Inflammatory macrophage treated with lipopolysaccharide for 1 hour (primary cell): ENCODE data around the gene FGF11.
"Not testable (repeated sequence)": the region's sequence is repeated elsewhere in the genome, so short reads cannot be mapped to it uniquely, and the experiment has no call there.

Experiments
- DNase-seq, 2 donors: peaks; one replicate each; pipeline ENCODE4 v3.0.0-alpha.2; 2020 to 2022

The FGF11 gene

GRCh38 chr17:7464081-7464480, 24.8 kb downstream of the FGF11 start:
- DNase-seq = no peak

GRCh38 chr17:7465597-7466275, 26.4 kb downstream of the FGF11 start:
- DNase-seq = no peak

DNA sequence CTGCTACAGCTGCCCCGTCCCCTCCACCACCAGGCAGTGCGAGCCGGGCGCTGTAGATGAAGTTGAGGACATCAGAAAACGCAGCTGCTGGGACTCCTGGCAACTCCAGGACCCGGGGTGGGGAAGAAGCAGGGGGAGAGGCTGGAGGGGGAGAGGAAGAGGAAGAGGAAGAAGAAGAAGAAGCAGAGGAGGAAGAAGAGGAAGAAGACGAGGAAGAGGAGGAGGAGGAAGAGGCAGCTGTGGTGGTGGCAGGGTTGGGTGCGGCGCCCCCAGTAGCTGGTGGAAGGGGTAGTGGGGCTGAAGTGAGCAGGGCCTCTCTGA, 27.0 kb downstream of the FGF11 start:
- DNase-seq = no peak

GRCh38 chr17:7466639-7467341, 27.5 kb downstream of the FGF11 start:
- DNase-seq = peak; percentile 35 to 55

DNA sequence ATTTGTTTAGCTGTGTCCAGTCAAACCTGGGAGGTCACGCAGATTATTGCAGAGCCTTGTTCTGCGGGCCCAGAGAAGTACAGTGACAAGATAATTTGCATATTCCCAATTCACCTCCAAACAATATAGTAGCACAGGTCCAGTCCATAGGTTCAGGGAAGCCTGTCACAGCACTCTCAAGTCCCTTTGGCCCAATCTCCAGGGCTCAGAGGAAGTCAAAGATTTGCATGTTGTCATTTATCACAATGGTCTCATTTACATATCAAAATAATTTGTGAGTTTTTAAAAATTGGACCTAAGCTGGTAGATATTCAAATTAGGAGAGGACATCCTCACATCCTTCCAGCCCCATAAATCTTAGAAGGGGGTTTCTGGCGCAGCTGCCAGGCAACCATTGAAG, 28.2 kb downstream of the FGF11 start:
- DNase-seq = no peak

DNA sequence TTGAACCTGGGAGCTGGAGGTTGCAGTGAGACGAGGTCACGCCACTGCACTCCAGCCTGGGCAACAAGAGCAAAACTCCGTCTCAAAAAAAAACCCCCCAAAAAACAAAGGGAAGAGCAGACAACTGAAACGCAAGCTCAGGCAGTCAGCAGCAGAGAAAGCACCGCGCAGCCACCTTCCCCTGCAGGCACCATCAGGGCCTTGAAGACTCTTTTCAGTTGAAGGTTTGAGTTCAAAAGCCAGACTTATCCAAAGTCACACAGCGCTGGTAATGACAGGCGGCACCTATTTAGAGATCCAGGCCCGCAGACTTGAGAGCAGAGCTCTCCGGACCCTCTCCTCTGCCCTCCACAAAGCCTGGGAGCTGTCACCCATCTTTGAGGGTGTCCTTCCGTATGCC, 29.0 kb downstream of the FGF11 start:
- DNase-seq = no peak

DNA sequence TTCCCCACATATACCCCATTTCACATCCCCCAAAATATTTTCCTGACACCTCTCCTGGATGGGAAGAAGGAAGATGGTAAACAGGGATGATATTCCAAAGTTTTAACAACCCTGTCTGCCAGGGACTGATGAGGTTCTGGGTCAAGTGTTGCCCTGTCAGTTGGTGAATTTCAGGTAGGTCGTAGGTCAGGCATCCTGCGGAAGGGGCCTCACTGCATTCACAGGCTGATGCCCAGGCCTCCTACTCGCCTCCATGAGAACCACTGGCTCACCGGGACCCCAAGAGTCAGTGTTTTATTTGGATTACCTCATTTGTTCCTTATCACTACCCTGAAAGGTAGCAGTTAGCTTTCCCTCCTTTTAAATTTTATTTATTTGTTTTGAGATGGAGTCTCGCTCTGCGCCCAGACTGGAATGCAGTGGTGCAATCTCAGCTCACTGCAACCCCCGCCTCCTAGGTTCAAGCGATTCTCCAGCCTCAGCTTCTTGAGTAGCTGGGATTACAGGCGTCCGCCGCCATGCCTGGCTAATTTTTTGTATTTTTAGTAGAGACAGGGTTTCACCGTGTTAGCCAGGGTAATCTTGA, 29.6 kb downstream of the FGF11 start:
- DNase-seq = no peak

GRCh38 chr17:7469843-7470242, 30.5 kb downstream of the FGF11 start:
- not testable (repeated sequence) for DNase-seq

DNA sequence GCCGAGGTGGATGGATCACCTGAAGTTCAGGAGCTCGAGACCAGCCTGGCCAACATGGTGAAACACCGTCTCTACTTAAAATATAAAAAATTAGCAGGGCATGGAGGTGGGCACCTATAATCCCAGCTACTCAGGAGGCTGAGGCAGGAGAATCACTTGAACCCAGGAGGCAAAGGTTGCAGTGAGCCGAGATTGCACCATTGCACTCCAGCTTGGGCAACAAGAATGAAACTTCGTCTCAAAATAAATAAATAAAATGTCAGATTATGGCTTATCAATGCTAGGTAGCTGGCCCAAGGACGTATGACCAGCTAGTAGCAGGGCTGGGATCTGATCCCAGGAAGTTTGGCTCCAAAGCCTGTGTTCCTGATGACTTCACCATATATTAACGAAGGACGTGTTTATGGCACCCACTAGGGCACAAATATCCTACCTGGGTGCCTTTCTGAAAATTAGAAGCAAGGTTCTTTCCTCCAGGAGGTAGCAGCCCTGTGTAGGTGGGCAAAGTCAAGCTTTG, 31.2 kb downstream of the FGF11 start:
- DNase-seq = not testable (repeated sequence)

DNA sequence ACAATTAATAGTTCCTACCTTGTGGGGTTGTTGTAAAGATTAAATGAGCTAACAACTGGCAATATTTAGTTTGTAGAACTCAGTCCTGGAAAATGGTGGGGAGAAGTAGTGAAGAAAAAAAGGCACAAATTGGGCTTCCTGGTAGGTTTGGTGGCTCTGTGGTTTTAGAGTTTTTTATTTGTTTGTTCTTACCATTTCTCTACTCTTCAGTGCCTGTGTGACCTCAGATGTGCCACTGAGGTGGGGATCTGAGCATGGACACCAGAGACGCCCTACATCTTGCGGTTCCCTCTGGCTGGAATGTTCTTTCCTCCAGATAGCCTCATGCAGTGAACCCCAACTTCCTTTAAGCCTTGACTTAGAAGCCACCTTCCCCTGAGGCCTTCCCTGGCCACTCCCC, 32.4 kb downstream of the FGF11 start:
- DNase-seq = no peak

GRCh38 chr17:7474767-7475166, 35.5 kb downstream of the FGF11 start:
- not testable (repeated sequence) for DNase-seq

DNA sequence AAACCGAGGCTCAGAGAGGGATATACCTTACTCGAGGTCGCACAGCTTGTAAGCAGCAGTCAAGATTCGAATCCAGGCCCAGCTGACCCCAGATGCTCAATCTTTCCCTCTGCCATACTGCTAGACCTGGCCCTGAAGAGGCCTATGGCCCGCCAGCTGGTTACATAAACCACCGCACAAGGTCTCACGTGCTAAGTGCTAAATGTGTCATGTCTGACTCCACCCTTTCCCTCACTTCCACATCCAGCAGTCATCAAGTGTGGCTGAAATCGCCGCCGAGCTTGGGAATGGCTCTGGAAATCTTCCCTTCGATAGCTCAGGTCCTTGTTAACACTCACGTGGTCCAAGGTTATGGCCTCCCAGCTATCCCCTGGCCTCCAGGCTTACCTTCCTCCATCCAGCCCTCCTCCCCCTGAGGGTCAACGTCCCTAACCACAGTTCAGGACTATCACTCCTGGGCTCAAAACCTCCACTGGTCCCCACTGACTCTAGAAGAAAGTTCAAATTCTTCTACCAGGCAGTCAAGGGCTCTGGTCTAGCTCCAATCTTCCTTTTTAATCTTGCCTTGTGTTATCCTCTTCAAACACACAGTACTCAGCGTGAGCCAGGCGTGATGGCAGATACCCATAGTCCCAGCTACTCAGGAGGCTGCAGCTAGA, 36.6 kb downstream of the FGF11 start:
- peak; percentile 51 to 65 for DNase-seq

DNA sequence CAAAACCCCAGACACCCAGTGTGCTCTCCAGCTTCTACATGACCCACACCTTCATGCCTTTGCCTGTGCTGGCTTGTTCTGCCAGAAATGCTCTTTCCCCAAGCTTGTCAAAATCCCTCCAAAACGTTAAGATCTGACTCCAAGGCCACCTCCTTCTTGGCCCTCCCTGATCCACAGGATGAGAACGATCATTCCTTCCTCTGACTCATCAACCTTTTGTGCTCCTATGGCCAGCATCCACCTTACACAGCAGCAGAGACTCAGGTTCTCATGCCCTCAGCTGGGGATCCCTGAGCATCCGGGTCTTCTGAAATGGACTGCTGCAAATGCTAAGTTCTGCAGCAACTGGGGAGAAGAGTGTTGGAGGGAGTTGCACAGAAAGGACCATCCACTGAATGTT, 37.2 kb downstream of the FGF11 start:
- DNase-seq = no peak

- no peak for DNase-seq
Observed at GRCh38 chr17:7476951-7477350, 37.6 kb downstream of the FGF11 start.

DNA sequence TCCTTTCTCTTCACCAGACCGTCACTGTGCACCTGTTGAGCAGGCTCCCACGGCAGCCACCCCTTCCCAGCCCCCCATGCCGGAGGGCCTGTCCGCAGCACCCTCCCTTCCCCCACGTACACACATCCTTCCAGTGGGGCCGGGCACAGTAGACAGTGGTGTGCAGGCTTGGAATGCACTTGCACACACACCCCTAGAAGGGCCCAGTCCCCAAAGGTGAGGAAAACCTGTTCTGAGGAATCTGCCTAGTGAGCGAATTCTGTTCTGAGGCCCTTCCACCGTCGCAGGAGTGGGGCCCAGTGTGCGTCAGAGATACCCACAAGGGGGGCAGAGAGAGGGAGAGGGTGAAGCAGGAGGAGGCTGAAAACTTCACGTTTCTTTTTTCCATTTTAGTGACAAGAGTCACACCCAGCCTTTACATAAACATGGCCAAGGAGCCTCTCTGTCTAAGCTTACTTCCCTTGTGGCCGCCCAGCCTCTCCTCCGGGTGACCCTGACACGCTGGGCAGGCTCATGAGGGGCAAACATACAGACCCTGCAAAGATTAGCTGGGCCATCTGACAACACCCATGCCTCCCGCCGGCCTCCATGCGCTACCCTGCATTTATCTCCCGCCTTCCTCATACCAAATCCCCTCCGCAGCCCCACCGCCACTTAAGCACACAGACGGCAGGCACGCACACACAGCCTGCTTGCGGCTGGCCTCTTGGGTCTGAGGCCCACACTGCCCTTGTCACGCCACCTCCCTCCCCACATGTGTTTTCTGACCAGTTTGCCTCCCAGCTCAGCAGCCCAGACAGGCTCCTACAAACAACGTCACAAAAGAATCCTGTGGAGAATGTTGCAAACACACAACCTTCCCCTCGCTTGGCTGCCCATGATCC, 38.3 kb downstream of the FGF11 start:
- no peak for DNase-seq

- no peak for DNase-seq
Observed at GRCh38 chr17:7478276-7479212, 39.2 kb downstream of the FGF11 start.

GRCh38 chr17:7479213-7480088, 40.1 kb downstream of the FGF11 start, which contains the start of gene ZBTB4:
ZBTB4 (minus strand) TSS chr17:7479631; CDS start chr17:7466801, 12,830 bp downstream.
- no peak for DNase-seq

GRCh38 chr17:7480089-7480384, 40.7 kb downstream of the FGF11 start:
- DNase-seq = no peak

DNA sequence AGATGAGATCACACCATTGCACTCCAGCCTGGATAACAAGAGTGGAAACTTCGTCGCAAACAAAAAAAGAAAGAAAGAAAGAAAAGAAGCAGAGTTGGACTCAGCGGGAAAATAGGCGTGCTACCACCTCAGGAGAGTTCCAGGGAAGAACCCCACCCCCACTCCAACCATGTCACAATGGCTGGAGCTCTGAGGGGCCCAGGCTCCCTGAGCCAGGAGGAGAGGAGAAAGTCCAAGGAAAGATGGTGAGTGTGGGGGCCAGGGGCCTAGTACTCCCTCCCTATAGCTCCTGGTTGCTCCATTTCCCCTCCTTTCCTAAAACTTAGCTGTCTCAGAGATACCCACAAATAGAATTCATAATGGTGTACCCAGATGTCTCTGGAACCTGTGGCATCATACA, 42.0 kb downstream of the FGF11 start, which contains the start of gene SLC35G6:
Gene SLC35G6, plus strand, starts transcription at position 172 of the 400 bp plus-strand sequence. Its CDS starts 71 bp downstream, at position 243.
- not testable (repeated sequence) for DNase-seq
